ENCODE results near the gene PFKP.
"Not testable (repeated sequence)": the region's sequence is repeated elsewhere in the genome, so short reads cannot be mapped to it uniquely, and the experiment has no call there.

- TF ChIP-seq CTCF (IDR thresholded peaks at IDR 0.05; ENCODE audit: low read length); EZH2 (optimal IDR thresholded peaks at IDR 0.05; ENCODE audit: low read depth, low read length); EZH2phosphoT487 (IDR thresholded peaks at IDR 0.05; ENCODE audit: low read length): not testable (repeated sequence)
These were observed 5.9 kb upstream of the PFKP start for GRCh38 chr10:3061323-3061898.

Data from MM.1S (cell line).